Testis (tissue), 3 donors: ENCODE measurements around the gene CD164. TPM values are rescaled to one million over a fixed set of nuclear protein-coding genes. Genes with fewer than 3 reads are reported as not detected.
"Not testable (repeated sequence)": the region's sequence is repeated elsewhere in the genome, so short reads cannot be mapped to it uniquely, and the experiment has no call there.

Source experiments
- DNase-seq: peaks from one replicate; pipeline ENCODE4 v3.0.0-alpha.2; 2019
- H3K27ac ChIP-seq, 2 donors: fragments of 200-600 bp; sonication (generic); one replicate each; pipeline ENCODE4 v1.5.1; 2019
- H3K27me3 ChIP-seq: fragments of 200-600 bp; sonication (generic); one replicate; pipeline ENCODE4 v1.5.1; 2019
- H3K36me3 ChIP-seq: fragments of 200-600 bp; sonication (generic); one replicate; pipeline ENCODE4 v1.5.1; 2017; ENCODE audit warnings: low read depth; ENCODE audit errors: missing control alignments
- H3K4me1 ChIP-seq: fragments of 200-600 bp; sonication (generic); one replicate; pipeline ENCODE4 v1.5.1; 2019
- H3K4me3 ChIP-seq, 2 donors: fragments of 200-600 bp; sonication (generic); one replicate each; pipeline ENCODE4 v1.5.1; 2017 to 2019
- H3K9me3 ChIP-seq: fragments of 200-600 bp; sonication (generic); one replicate; pipeline ENCODE4 v1.5.1; 2017
- CTCF ChIP-seq, 3 experiments: fragments of 450-650 bp in 2 of 3; fragments of 200-600 bp in 1 of 3; sonication (generic) in 1 of 3; IDR thresholded peaks; one replicate each; pipeline ENCODE4 v1.5.1; 2016 to 2019; ENCODE audit warnings: antibody characterized with exemption in 3 of 3, mild to moderate bottlenecking in 2 of 3, moderate library complexity in 1 of 3
- POLR2A ChIP-seq: fragments of 450-650 bp; IDR thresholded peaks from one replicate; pipeline ENCODE4 v1.6.1; 2017; ENCODE audit warnings: antibody characterized with exemption, mild to moderate bottlenecking, moderate library complexity
- WGBS, 2 donors: methylation state at CpG; one replicate each; pipeline ENCODE4 v1.1.5; 2018; 5-methylcytosine and 5-hydroxymethylcytosine counted together
- intact Hi-C: fragments of 100-400 bp; cut with DNase I; formaldehyde crosslinking; loops from one replicate; pipeline ENCODE4 v1.15.1; 2023; ENCODE audit warnings: low total_unique reads
- polyA plus RNA-seq: library from polyadenylated mRNA; stranded (reverse); fragments of 350-450 nt; fragmentation: Illumina TruSeq; extraction: RNeasy Lipid Tissue Mini Kit (QIAGEN cat#74804); gene quantifications from one replicate; pipeline ENCODE4 v1.2.3, GENCODE V29; 2014; ENCODE audit warnings: low read depth, low replicate concordance; ENCODE audit not compliant: insufficient read depth
- total RNA-seq, 2 donors: library from RNA; depleted of rRNA; stranded (reverse); fragments of >200 nt; gene quantifications; one replicate each; pipeline ENCODE4 v1.2.3, GENCODE V29; 2016

Gene CD164
- total and polyA plus RNA-seq, 3 donors from 2014 or later = 209 to 232 (median 219) TPM

- H3K4me3 ChIP-seq = no peak overlapping the region
- 64 to 82% methylated on average over 4 of the region's 4 CpGs for WGBS, 2 donors
- peaks cover 18% of the 10 kb centered on the region for H3K4me1 ChIP-seq
- no peaks in the 10 kb centered on the region for H3K36me3 ChIP-seq
- H3K9me3 ChIP-seq = no peaks in the 10 kb centered on the region
- no peak for DNase-seq
- H3K27me3 ChIP-seq = no peaks in the 10 kb centered on the region
- peak overlapping the region in 1 of 2 donors; percentile 15 for H3K27ac ChIP-seq
- intact Hi-C loops = no loop called here
- TF ChIP-seq POLR2A (no peak), CTCF (IDR thresholded peaks at IDR 0.05) (no peak)
These were observed 12.5 kb downstream of the CD164 start for GRCh38 chr6:109369728-109370127.

GRCh38 chr6:109364382-109365078 lies 17.7 kb downstream of the CD164 start:
- intact Hi-C loops = not testable (repeated sequence)

GRCh38 chr6:109363753-109364152 lies 18.5 kb downstream of the CD164 start:
- no peak for DNase-seq
- Histone ChIP-seq H3K4me3 (no peak overlapping the region), H3K36me3 (no peaks in the 10 kb centered on the region), H3K27me3 (no peaks in the 10 kb centered on the region), H3K4me1 (no peaks in the 10 kb centered on the region), H3K9me3 (no peaks in the 10 kb centered on the region), H3K27ac (no peak overlapping the region)
- no peak for TF ChIP-seq POLR2A
- no peak for TF ChIP-seq CTCF (IDR thresholded peaks at IDR 0.05)
- intact Hi-C loops = no loop called here
- WGBS, 2 donors = 91 to 100% methylated on average over 2 of the region's 2 CpGs

More at GRCh38 chr6:109364382-109365078, 17.7 kb downstream of the CD164 start:
- not testable (repeated sequence) for H3K4me3 ChIP-seq, H3K4me1 ChIP-seq, H3K9me3 ChIP-seq, H3K27me3 ChIP-seq, H3K27ac ChIP-seq, H3K36me3 ChIP-seq, DNase-seq
- 87 to 97% methylated on average over 5 of the region's 5 CpGs for WGBS, 2 donors

GRCh38 chr6:109362102-109362884 lies 20.0 kb downstream of the CD164 start:
- intact Hi-C loops = no loop called here
- Histone ChIP-seq H3K36me3 (no peaks in the 10 kb centered on the region), H3K27me3 (no peaks in the 10 kb centered on the region), H3K27ac (no peak overlapping the region), H3K4me3 (no peak overlapping the region), H3K9me3 (no peaks in the 10 kb centered on the region), H3K4me1 (no peaks in the 10 kb centered on the region)
- no peak for DNase-seq
- 92 to 94% methylated on average over 7 of the region's 7 CpGs for WGBS, 2 donors
- no peak for TF ChIP-seq POLR2A
- TF ChIP-seq CTCF (IDR thresholded peaks at IDR 0.05) = no peak

- TF ChIP-seq CTCF (IDR thresholded peaks at IDR 0.05) = no peak
- TF ChIP-seq POLR2A = no peak
- Histone ChIP-seq H3K4me3 (no peak overlapping the region), H3K9me3 (no peaks in the 10 kb centered on the region), H3K36me3 (no peaks in the 10 kb centered on the region), H3K27ac (no peak overlapping the region), H3K27me3 (no peaks in the 10 kb centered on the region), H3K4me1 (no peaks in the 10 kb centered on the region)
- no peak for DNase-seq
- intact Hi-C loops = no loop called here
These were observed 21.5 kb downstream of the CD164 start for GRCh38 chr6:109360791-109361190.
